Loucy (cell line): Measurements from ENCODE around the gene MIEF1.

Source experiments
- H2AFZ ChIP-seq: fragments of 200-600 bp; sonication (generic); 2 replicates; pipeline ENCODE4 v1.6.0; 2016; ENCODE audit warnings: antibody characterized with exemption, mild to moderate bottlenecking, low read length, moderate library complexity
- H3F3A ChIP-seq: fragments of 200-600 bp; 2 replicates; pipeline ENCODE4 v1.6.0; 2016; ENCODE audit warnings: antibody characterized with exemption, low read depth, mild to moderate bottlenecking
- H3K27me3 ChIP-seq: fragments of 200-600 bp; sonication (generic); 2 replicates; pipeline ENCODE4 v1.6.1; 2014; ENCODE audit warnings: low read length, mild to moderate bottlenecking; ENCODE audit not compliant: insufficient read depth, poor library complexity, severe bottlenecking
- H3K36me3 ChIP-seq: fragments of 200-600 bp; sonication (generic); 2 replicates; pipeline ENCODE4 v1.6.1; 2016; ENCODE audit warnings: low read length; ENCODE audit not compliant: insufficient read depth
- H3K4me1 ChIP-seq: fragments of 200-600 bp; sonication (generic); 2 replicates; pipeline ENCODE4 v1.5.1; 2014; ENCODE audit warnings: low read length, mild to moderate bottlenecking; ENCODE audit not compliant: insufficient read depth, poor library complexity, severe bottlenecking
- H3K4me2 ChIP-seq: fragments of 200-600 bp; sonication (generic); 2 replicates; pipeline ENCODE4 v1.6.0; 2014; ENCODE audit warnings: antibody characterized with exemption, low read length, low read depth, mild to moderate bottlenecking; ENCODE audit not compliant: poor library complexity, severe bottlenecking
- H3K4me3 ChIP-seq: fragments of 200-600 bp; sonication (generic); 2 replicates; pipeline ENCODE4 v1.5.1; 2014; ENCODE audit warnings: low read length, mild to moderate bottlenecking, mixed read lengths; ENCODE audit not compliant: poor library complexity, severe bottlenecking
- H3K79me2 ChIP-seq: fragments of 200-600 bp; sonication (generic); 2 replicates; pipeline ENCODE4 v1.6.1; 2014; ENCODE audit warnings: low read length; ENCODE audit not compliant: insufficient read depth
- H3K9ac ChIP-seq: fragments of 200-600 bp; sonication (generic); 2 replicates; pipeline ENCODE4 v1.6.0; 2014; ENCODE audit warnings: mild to moderate bottlenecking, low read depth, low read length, moderate library complexity; ENCODE audit not compliant: poor library complexity, severe bottlenecking
- H3K9me2 ChIP-seq: fragments of 200-600 bp; sonication (generic); replicated peaks from 2 replicates; pipeline ENCODE4 v1.6.1; 2016; ENCODE audit warnings: low read depth, low read length, mixed read lengths
- H3K9me3 ChIP-seq: fragments of 200-600 bp; sonication (generic); 2 replicates; pipeline ENCODE4 v1.6.1; 2014; ENCODE audit warnings: mild to moderate bottlenecking, antibody characterized with exemption, low read length, low read depth; ENCODE audit not compliant: insufficient read depth
- H4K20me1 ChIP-seq: fragments of 200-600 bp; sonication (generic); 2 replicates; pipeline ENCODE4 v1.6.0; 2014; ENCODE audit warnings: antibody characterized with exemption, low read length, mild to moderate bottlenecking; ENCODE audit not compliant: insufficient read depth, poor library complexity, severe bottlenecking
- EZH2phosphoT487 ChIP-seq: fragments of 200-600 bp; IDR thresholded peaks from 2 replicates; pipeline ENCODE4 v1.6.1; 2018; ENCODE audit warnings: antibody characterized with exemption, mild to moderate bottlenecking, moderate library complexity, borderline replicate concordance
- TF ChIP-seq, protein P1 (sequence below): fragments of 200-600 bp; sonication (generic); conservative IDR thresholded peaks from 2 replicates; pipeline ENCODE4 v1.5.1; 2014; ENCODE audit warnings: mild to moderate bottlenecking, antibody characterized with exemption, low read length

The MIEF1 gene

GRCh38 chr22:39515266-39516050 lies 13.4 kb downstream of the MIEF1 start:
- Histone ChIP-seq H3K4me1 (peaks cover 11% of the 10 kb centered on the region), H3K36me3 (peaks cover 62% of the 10 kb centered on the region; the same call in 1 of the 2 replicates), H3K79me2 (peaks cover 43% of the 10 kb centered on the region), H3K27me3 (peaks cover 1% of the 10 kb centered on the region), H3K9ac (no peak overlapping the region), H4K20me1 (peaks cover 13% of the 10 kb centered on the region), H3K9me2 (no peaks in the 10 kb centered on the region), H2AFZ (no peak overlapping the region), H3K4me2 (no peak overlapping the region), H3K4me3 (no peak overlapping the region), H3K9me3 (no peaks in the 10 kb centered on the region), H3F3A (no peaks in the 10 kb centered on the region; the same call in 1 of the 2 replicates)
- TF ChIP-seq, protein P1, sequence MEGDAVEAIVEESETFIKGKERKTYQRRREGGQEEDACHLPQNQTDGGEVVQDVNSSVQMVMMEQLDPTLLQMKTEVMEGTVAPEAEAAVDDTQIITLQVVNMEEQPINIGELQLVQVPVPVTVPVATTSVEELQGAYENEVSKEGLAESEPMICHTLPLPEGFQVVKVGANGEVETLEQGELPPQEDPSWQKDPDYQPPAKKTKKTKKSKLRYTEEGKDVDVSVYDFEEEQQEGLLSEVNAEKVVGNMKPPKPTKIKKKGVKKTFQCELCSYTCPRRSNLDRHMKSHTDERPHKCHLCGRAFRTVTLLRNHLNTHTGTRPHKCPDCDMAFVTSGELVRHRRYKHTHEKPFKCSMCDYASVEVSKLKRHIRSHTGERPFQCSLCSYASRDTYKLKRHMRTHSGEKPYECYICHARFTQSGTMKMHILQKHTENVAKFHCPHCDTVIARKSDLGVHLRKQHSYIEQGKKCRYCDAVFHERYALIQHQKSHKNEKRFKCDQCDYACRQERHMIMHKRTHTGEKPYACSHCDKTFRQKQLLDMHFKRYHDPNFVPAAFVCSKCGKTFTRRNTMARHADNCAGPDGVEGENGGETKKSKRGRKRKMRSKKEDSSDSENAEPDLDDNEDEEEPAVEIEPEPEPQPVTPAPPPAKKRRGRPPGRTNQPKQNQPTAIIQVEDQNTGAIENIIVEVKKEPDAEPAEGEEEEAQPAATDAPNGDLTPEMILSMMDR = no peak
- TF ChIP-seq EZH2phosphoT487 = no peak

DNA sequence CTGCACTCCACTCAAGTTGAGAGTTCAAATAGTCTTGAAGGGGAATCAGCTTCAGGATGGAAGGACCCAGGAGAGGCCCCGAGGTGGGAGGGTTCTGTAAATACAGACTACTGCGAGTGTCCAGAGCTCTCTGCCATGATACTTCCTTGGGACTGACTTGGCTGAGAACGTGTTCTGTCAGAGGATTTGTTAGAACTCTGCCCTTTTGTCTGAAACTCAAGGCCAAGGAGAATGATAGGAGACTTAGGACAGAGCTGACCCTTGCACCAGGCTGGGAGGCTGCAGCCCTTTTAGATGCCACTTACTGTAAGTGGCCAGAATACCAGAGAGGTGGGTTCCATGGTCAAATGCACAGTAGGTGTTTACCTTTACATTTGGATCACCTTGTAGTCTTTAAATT lies 15.4 kb downstream of the MIEF1 start:
- Histone ChIP-seq H3K36me3 (peaks cover 59% of the 10 kb centered on the region), H3K4me1 (peaks cover 15% of the 10 kb centered on the region), H3K79me2 (peaks cover 54% of the 10 kb centered on the region)

GRCh38 chr22:39518144-39518786 lies 16.2 kb downstream of the MIEF1 start:
- peaks cover 22% of the 10 kb centered on the region for H3K4me1 ChIP-seq
- no peak overlapping the region for H2AFZ ChIP-seq
- H4K20me1 ChIP-seq = peaks cover 37% of the 10 kb centered on the region
- peak overlapping the region; percentile 94 for H3K4me2 ChIP-seq
- no peaks in the 10 kb centered on the region for H3K9me2 ChIP-seq
- H3K9me3 ChIP-seq = no peaks in the 10 kb centered on the region
- peaks cover 13% of the 10 kb centered on the region for H3K27me3 ChIP-seq
- peak overlapping the region; percentile 99 for H3K4me3 ChIP-seq
- no peak for TF ChIP-seq EZH2phosphoT487
- peak overlapping the region; percentile 100 for H3K9ac ChIP-seq
- peaks cover under 1% of the 10 kb centered on the region for H3F3A ChIP-seq
- peaks cover 62% of the 10 kb centered on the region for H3K79me2 ChIP-seq
- H3K36me3 ChIP-seq = peaks cover 59% of the 10 kb centered on the region

More for the DNA sequence above, 15.4 kb downstream of the MIEF1 start:
- Histone ChIP-seq H3K9me2 (no peaks in the 10 kb centered on the region), H3F3A (no peaks in the 10 kb centered on the region; the same call in 1 of the 2 replicates), H4K20me1 (peaks cover 29% of the 10 kb centered on the region), H3K4me3 (no peak overlapping the region), H2AFZ (no peak overlapping the region), H3K9ac (no peak overlapping the region), H3K4me2 (no peak overlapping the region), H3K9me3 (no peaks in the 10 kb centered on the region), H3K27me3 (peaks cover 13% of the 10 kb centered on the region)
- no peak for TF ChIP-seq EZH2phosphoT487
- TF ChIP-seq, protein P1 = no peak
